GM06990 (cell line): Measurements from ENCODE around the gene SLC25A42.

ENCODE experiments used
- DNase-seq: peaks from one replicate; pipeline ENCODE4 v3.0.0-alpha.2; 2011; ENCODE audit not compliant: insufficient read length; ENCODE audit errors: extremely low read depth
- H3K27me3 ChIP-seq: replicated peaks from 2 replicates; pipeline ENCODE4 v1.6.0; 2011; ENCODE audit warnings: low read length; ENCODE audit not compliant: control insufficient read depth, insufficient read depth
- H3K36me3 ChIP-seq: 2 replicates; pipeline ENCODE4 v1.5.1; 2011; ENCODE audit warnings: low read length; ENCODE audit not compliant: control insufficient read depth, insufficient read depth
- H3K4me3 ChIP-seq: replicated peaks from 2 replicates; pipeline ENCODE4 v1.5.1; 2011; ENCODE audit warnings: low read depth, mild to moderate bottlenecking, control low read depth, low read length
- TF ChIP-seq, protein P1 (sequence below): IDR thresholded peaks from 2 replicates; pipeline ENCODE4 v1.5.1; 2011; ENCODE audit warnings: low read length, control low read depth, mild to moderate bottlenecking, inconsistent platforms; ENCODE audit not compliant: insufficient read depth, poor library complexity, severe bottlenecking

Gene SLC25A42

DNA sequence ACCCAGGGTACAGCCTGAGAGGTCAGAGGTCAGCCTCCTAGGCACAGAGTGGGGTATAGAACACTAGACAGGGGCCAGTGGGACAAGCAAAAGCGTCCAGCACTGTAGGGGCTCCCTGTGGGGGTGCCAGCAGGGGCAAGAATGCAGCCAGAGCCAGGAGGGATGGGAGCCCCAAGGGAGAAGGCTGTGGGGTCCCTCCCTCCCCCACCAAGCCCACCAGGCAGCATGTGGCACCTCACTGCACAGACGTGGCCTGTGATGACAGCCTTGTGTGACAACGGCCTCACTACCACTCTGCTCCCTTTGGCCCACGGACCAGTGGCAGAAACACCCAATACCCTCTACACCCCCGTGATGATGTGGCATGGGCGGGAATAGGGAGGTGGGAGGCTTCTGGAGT is 20.3 kb upstream of the SLC25A42 start:
- TF ChIP-seq, protein P1, sequence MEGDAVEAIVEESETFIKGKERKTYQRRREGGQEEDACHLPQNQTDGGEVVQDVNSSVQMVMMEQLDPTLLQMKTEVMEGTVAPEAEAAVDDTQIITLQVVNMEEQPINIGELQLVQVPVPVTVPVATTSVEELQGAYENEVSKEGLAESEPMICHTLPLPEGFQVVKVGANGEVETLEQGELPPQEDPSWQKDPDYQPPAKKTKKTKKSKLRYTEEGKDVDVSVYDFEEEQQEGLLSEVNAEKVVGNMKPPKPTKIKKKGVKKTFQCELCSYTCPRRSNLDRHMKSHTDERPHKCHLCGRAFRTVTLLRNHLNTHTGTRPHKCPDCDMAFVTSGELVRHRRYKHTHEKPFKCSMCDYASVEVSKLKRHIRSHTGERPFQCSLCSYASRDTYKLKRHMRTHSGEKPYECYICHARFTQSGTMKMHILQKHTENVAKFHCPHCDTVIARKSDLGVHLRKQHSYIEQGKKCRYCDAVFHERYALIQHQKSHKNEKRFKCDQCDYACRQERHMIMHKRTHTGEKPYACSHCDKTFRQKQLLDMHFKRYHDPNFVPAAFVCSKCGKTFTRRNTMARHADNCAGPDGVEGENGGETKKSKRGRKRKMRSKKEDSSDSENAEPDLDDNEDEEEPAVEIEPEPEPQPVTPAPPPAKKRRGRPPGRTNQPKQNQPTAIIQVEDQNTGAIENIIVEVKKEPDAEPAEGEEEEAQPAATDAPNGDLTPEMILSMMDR = no peak
- H3K4me3 ChIP-seq = no peak overlapping the region
- H3K36me3 ChIP-seq = peaks cover 18% of the 10 kb centered on the region
- no peak for DNase-seq
- H3K27me3 ChIP-seq = no peaks in the 10 kb centered on the region

- no peak for DNase-seq
- no peaks in the 10 kb centered on the region for H3K27me3 ChIP-seq
- TF ChIP-seq, protein P1 = no peak
- H3K4me3 ChIP-seq = no peak overlapping the region
- H3K36me3 ChIP-seq = peaks cover 18% of the 10 kb centered on the region
These were observed 19.9 kb upstream of the SLC25A42 start for GRCh38 chr19:19043881-19044280.

DNA sequence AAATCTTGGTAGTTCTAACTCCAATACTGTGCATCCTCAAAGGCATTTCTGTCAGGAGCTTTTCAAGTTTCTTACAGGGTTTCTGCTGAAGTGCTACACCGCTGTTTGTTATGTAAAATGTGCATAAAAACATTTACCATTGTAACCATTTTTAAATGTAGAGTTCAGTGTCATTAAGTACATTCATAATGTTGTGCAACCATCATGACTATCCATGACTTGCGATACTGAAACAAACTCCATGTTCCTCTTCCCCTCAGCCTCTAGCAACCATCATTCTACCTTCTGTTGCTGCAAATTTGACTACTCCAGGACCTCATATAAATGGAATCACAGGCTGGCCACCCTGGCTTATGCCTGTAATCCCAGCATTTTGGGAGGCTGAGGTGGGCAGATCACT is 14.4 kb upstream of the SLC25A42 start:
- DNase-seq = no peak
- Histone ChIP-seq H3K36me3 (peaks cover 20% of the 10 kb centered on the region), H3K27me3 (no peaks in the 10 kb centered on the region), H3K4me3 (no peak overlapping the region)
- TF ChIP-seq, protein P1 = no peak

- Histone ChIP-seq H3K36me3 (peaks cover 22% of the 10 kb centered on the region), H3K4me3 (no peak overlapping the region), H3K27me3 (no peaks in the 10 kb centered on the region)
- TF ChIP-seq, protein P1 = no peak
- DNase-seq = no peak
These were observed 13.7 kb upstream of the SLC25A42 start for GRCh38 chr19:19050104-19050503.

DNA sequence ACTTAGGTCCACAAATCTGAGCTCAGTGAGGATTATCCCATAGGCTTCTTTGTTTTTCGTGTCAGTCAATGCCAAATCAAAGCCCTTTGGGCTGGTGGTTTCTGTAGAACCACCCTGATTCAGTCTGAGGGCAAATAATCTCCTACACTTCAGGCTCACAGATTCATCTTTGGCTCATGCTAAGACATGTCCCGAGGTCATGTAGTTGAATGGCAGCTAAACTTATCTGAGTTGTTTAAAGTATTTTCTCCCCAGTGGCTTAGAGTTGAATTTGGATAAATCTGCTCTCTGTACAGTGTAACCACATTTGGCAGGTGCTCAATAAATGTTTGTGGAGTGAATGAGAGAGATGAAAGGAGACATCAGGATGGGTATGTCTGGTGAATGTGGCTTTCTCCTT is 13.1 kb upstream of the SLC25A42 start:
- TF ChIP-seq, protein P1 = no peak
- no peak for DNase-seq
- H3K36me3 ChIP-seq = peaks cover 26% of the 10 kb centered on the region

More for the DNA sequence above, 13.1 kb upstream of the SLC25A42 start:
- Histone ChIP-seq H3K4me3 (no peak overlapping the region), H3K27me3 (no peaks in the 10 kb centered on the region)
